GM19099 (cell line): Measurements from ENCODE around the gene FBXL19.

ENCODE experiments used
- POLR2A ChIP-seq: IDR thresholded peaks from 3 replicates; pipeline ENCODE4 v1.6.1; 2011; ENCODE audit warnings: low read depth; ENCODE audit not compliant: insufficient read length; ENCODE audit errors: extremely low read depth

Gene FBXL19

GRCh38 chr16:30947859-30948666, 24.7 kb downstream of the FBXL19 start:
- TF ChIP-seq POLR2A: no peak

DNA sequence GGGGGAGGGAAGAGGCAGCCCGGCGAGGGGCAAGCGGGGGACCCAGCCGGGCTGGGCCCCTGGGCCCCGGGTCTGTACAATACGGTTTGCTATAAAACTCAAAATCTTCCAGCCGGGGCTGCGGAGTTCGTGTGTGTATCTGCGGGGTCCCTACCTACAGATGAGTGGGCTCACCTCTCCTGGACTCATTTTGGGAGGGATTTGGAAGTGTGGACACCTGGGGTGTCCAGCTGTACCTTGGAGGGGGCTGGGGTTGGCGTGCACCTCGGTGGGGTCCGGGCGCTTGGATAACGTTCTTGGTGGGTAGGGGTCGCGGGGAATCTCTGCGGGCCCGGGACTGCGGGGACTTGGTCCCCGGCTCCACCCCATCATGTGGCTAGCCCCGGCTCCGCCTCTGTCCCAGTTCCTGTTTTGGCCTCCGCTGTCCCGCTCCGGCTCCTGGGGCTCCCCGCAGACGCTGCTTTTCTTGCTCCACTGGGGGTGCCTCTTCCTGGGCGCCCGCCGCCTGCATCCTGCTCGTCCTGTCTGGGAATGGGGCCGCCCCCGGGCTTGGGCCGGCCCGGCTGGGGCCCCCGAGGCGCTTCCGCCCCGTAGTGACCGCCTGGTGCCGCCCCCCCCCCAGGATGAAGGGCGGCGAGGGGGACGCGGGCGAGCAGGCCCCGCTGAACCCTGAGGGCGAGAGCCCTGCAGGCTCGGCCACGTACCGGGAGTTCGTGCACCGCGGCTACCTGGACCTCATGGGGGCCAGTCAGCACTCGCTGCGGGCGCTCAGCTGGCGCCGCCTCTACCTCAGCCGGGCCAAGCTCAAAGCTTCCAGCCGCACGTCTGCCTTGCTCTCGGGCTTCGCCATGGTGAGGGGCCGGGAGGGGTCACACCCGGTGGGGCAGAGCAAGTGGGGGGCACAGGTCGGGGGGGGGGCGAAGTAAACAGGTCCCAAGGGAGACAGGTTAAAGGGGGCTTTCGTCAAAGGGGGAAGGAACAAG, 25.6 kb downstream of the FBXL19 start, which contains the start of gene ORAI3:
TSS of gene ORAI3 (plus strand) at position 402 of the 983 bp plus-strand sequence. CDS start at position 624, 222 bp downstream.
- TF ChIP-seq POLR2A: peak; percentile 75

GRCh38 chr16:30949650-30950515, 26.5 kb downstream of the FBXL19 start:
- TF ChIP-seq POLR2A: peak; percentile 76

DNA sequence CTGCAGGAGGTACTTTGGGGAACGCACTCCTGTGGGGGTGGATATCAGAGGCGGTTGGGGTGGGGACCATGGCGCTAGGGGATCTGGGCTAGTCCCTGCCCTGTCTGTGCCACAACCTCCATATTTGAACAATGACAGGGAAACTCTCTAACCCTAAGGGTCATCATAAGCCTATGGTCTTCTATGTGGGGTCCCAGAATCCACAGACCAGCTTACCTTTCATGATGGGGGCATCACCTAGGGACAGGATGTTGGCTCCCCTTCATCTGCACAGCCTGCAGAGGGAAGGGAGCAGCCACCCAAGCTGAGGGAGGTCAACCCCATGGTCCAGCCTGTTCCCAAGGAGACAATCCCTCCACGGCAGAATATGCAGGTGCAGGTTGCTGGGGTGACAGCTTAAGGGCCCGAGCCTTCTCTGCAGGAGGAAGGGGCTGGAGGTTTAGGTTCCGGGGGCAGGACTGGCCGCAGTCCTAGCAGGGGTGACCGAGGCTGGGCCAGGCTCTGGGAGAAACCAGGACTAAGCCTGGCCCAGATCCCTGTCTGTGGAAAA, 27.2 kb downstream of the FBXL19 start:
- TF ChIP-seq POLR2A: no peak

- no peak for TF ChIP-seq POLR2A
These were observed 27.8 kb downstream of the FBXL19 start for GRCh38 chr16:30951193-30951592.

DNA sequence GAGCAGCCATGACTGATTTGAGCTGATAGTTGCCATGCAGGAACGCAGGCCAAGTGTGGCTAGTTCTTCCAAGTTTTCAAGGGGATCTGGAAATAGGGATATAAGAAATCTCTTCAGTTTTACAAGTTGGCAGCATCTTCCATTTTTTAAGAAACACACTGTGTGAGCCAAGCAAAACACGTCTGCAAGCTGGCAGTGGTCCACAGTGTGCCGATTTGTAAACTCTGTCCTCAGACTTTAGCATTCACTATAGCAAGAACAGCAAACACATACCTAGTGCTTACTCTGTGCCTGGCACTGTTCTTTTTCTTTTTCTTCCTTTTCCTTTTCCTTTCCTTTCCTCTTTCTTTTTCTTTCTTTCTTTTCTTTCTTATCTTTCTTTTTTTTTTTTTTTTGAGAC, 28.4 kb downstream of the FBXL19 start:
- TF ChIP-seq POLR2A: no peak

DNA sequence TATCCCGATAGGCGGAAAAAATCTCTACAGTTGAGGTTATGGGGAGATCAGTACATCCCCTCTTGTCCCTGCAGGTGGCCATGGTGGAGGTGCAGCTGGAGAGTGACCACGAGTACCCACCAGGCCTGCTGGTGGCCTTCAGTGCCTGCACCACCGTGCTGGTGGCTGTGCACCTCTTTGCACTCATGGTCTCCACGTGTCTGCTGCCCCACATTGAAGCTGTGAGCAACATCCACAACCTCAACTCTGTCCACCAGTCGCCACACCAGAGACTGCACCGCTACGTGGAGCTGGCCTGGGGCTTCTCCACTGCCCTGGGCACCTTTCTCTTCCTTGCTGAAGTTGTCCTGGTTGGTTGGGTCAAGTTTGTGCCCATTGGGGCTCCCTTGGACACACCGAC, 29.7 kb downstream of the FBXL19 start:
- no peak for TF ChIP-seq POLR2A

- peak; percentile 26 for TF ChIP-seq POLR2A
These were observed 30.2 kb downstream of the FBXL19 start for GRCh38 chr16:30953511-30954124.

- TF ChIP-seq POLR2A: no peak
These were observed 31.6 kb downstream of the FBXL19 start for GRCh38 chr16:30954993-30955392.

- no peak for TF ChIP-seq POLR2A
These were observed 33.5 kb downstream of the FBXL19 start for GRCh38 chr16:30956601-30957455.

DNA sequence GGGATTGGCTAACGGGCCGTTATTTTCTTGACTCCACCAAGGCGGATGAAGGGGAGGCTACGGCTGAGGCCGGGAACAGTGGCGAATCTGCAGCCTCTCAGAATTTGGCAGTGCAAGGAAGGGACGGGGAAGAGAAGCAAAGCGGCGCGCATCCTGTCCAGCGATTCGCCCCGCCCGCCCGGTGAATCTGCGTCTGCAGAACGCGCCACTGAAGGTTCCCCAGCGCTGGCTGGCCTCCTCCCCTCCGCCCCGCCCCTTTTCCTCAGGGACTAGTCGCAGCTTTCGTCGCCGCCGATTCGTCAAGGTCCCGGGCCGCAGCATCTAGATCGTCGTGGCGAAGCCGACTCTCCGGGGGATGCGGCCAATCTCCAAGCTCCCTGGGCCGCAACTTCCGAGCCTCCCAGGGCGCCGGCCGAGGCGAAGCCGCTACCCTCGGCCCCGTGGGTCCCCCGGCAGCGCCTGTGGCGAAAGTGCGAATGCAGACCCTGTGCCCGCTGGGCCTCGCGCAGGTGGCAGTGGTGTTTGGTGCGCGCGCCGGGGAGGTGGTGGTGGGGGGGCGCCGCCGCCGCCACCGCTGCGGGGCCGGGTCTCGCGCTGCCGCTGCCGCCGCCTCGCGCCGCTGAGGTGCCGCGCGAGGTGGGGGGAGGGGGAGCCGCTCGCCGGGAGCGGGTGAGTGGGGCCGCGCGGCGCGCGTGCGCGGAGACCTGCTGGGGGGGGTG, 34.2 kb downstream of the FBXL19 start, which contains the start of gene SETD1A:
TSS of gene SETD1A (plus strand) at position 299 of the 719 bp plus-strand sequence. CDS start 978 bp downstream, outside the sequence.
- peak; percentile 63 for TF ChIP-seq POLR2A
